ENCODE data around the gene RUNX2.

GRCh38 chr6:45423824-45424450, 95.8 kb downstream of the RUNX2 start:
- TF ChIP-seq ZNF623 (tag by site-specific recombination; IDR thresholded peaks at IDR 0.05), result no peak
- TF ChIP-seq CTCF (tag by site-specific recombination; IDR thresholded peaks at IDR 0.05), result no peak
- TF ChIP-seq KLF16 (tag by site-specific recombination; IDR thresholded peaks at IDR 0.05), result no peak
- TF ChIP-seq REST (tag by site-specific recombination; IDR thresholded peaks at IDR 0.05), result no peak
- TF ChIP-seq ZNF768 (tag by site-specific recombination; IDR thresholded peaks at IDR 0.05), result no peak
